ENCODE data around the gene PYGL.
"Not testable (repeated sequence)": the region's sequence is repeated elsewhere in the genome, so short reads cannot be mapped to it uniquely, and the experiment has no call there.

Gene PYGL

DNA sequence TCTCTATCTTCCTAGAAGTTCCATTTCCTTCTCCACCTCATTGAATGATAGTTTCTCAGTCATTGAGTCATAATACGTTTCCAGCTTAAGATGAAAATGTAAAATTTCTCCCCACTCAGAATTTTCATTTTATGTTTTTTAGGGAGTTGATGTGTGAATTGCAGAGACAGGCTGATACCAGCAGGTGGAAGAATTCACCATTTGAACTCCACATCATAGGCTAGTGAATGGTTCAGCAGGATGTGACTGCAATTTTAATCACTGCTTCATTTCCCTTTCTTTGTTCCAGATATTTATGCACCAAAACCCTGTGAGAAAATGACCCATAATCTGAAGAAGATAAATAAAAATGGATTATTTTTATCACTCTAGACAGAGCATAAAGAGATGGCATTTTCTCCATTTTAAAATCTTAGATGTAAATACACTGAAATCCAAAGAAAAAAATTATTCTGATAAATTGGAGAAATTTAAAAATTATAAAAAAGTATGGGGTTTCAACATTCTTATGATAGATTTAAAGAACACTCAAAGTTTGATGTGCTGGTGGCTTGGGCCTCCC is 10.6 kb upstream of the PYGL start:
- DNase-seq, result peak; percentile 18

DNA sequence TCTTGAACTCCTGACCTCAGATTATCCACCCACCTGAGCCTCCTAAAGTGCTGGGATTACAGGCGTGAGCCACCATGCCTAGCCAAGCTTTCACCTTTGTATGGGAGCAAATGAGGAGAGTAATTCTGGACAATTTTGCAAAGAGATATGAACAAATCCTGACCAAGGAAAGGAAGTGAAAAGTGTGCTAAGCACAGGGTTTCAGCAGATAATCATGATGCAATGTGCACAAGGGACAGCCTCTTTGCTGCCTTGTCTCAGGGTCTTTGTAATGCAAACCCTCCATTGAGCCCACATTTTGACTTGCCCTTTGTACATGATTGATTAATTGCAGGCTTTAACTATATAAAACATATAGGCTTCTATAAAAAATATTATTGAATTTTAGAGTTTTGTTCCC is 9.2 kb upstream of the PYGL start:
- DNase-seq, result no peak

DNA sequence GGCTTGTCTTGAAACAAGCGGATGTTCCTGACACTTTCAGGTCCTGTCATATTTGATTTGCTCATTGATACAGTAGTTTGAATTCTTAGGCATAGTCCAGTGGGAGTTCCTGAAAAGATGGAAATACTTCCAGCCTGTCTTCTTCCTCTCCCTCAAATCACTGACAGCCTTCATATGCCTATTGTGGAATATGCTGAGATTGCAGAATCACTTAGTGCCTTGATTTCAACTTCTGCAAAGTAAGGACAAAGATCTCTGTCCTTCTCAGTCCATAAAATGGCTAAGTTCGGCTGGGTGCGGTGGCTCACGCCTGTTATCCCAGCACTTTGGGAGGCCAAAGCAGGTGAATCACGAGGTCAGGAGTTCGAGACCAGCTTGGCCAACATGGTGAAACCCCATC is 6.7 kb upstream of the PYGL start:
- no peak for DNase-seq

DNA sequence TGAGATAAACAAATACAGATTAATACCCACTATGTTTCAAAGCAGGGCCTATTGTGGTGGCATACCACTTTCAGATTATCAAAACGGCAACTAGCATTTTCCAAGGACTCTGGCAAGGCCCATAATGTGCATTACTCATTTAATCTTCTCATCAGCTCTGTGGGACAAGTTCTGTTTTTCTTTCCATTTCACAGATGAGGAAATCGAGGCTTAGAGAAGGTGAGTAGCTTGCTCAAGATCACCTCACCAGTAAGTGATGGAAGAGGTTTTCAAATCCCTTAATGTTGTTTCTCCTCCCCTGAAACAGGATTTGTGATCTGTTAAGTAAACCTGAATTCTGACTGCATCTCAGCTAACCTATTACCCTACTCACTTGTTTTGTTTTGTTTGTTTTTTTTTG is 3.9 kb upstream of the PYGL start:
- no peak for DNase-seq

DNA sequence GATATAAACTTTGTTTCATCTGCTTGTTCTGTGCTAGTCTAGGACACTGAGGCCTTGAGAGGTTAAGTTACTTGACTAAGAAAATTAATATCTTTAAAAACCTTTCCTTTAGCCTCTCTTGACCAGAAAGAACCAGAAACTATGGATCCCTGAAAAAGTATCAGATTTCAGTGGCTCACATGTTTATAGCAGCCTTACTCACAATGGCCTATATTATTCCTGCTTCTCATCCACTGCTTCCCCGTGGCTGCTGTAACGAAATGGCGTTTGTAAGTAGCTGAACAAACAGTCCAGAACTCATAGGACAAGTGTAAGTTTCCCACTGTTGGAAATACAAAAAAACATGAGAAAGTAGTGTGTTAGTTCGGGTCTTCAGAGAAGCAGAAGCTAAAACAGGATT is 3.2 kb upstream of the PYGL start:
- DNase-seq, result no peak

DNA sequence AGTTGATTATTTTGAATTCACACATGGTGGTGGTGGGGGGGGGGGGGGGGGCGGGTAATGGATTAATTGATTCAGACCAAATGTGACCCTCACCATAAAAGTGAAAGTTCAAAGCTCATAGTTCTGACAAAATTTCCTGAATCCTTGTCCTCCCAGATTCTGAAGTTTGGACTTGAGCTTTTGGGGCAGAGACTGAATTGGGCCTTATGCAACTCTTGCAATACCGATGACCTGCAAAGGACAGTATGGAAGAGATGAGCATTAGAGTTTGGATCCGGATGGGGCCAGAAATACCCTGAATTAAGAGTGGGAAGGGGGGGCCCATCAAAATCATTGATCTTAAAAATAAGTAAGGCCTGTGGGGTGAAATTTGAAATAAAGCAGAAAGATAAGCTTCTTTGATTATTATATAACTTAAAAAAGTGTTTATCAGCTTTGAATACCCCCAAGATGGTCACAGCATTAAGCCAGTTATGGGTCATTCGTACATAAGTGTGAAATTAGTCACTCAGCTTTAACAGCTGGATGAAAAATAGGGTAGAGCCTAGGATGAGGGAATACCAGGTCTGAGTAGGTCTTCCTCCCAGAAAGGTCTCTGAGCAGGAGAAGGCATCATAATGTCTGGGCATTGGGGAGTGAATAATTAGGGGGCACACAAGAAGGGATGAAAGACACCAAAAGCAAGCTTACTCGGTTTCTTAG is 2.1 kb upstream of the PYGL start:
- no peak for DNase-seq

DNA sequence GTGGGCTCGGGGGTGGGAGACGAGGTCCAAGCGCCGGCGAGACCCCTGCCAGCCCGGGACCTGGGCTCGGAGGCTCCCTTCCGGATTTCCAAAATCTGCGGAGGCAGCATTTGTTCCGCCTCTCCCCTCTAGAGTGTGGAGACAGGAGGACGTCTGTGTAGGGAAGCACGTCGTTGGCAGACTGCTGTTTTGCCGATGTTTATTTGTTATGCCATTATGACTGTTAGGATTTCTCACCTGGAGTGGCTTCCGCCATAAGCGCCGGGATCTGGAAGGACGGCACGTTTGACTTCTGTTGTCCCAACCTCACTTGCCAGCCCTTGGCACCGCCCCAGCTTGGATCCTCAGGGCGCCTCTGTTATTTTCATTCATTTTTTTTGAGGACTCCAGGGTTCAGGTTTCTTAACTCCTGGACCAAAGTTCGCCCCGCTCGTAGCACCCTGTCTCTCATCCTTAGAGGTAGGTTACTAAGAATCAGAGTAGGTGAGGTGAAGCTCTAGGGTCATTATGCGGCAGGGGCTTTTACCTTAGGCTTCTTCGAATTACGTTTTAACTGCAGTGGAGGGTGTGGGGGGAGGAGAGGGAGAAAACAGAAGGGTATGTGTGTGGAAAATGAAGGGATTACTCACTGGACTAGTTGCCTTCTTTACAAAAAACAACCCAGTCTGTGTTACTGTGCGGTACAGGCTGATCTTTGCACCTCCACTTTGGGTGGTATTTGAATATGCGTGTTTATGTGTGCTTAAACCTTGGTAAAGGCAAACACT is 547 bp upstream of the PYGL start:
- peak; percentile 54 for DNase-seq

DNA sequence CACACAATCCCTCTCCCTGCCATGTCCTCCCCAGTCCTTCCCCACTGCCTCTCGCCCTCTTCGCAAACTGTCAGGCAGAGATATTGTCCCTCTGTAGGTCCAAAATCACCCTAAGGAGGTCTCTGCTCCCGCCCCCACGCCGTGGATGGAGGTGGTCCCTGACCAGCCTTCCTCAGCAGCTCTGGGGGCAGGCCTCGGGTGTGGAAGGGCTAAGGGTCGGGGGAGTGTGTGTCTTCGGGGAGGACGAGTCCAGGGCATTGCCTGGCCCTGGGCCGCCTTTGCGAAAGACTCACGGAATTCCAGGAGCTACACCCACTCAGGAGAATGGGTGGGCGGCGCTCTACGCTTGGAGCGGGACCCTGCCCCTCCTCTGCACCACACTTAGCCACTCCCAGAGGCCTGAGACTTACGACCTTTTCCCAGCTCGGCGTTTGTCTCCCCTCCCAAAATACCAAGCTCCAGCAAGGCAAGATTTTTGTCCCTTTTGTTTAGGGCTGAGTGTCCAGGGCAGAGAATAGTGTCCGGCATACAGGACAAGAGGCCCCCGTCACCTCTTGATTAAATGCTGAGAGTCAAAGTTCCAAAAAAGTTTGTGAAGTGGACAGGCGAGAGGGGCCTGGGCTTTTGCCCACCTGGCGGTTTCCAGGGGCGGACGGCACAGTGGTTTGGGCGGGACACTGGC is 881 bp downstream of the PYGL start:
- DNase-seq, result no peak

DNA sequence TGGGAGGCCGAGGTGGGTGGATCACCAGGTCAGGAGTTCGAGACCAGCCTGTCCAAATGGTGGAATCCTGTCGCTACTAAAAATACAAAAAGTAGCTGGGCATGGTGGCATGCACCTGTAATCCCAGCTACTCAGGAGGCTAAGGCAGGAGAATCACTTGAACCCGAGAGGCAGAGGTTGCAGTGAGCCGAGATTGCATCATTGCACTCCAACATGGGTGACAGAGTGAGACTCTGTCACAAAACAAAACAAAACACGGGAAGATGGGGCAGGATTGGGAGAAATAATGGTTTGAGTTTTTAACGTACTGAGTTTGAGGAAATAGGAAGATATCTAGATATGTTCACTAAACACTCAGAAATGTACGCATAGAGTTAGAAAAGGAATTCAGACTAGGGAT is 2.6 kb downstream of the PYGL start:
- DNase-seq, result not testable (repeated sequence)

DNA sequence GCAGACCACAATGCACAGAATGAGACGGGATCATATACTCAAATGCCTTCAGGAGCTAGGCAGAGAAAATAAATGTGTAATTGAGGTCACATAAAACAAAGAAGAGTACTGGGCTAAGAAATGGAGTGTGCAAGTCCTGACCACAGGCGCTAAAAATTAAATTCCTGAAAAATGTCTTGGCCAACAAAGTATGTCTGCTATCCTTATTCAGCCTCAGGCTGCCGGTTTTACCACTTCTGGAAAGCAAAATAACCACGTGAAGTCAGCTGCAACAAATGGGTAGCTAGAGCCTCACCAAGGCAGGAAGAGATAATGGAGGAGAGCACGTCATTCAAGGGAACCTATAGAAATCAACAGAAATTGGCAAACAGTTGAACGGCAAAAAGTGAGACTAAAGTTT is 3.1 kb downstream of the PYGL start:
- DNase-seq, result no peak

DNA sequence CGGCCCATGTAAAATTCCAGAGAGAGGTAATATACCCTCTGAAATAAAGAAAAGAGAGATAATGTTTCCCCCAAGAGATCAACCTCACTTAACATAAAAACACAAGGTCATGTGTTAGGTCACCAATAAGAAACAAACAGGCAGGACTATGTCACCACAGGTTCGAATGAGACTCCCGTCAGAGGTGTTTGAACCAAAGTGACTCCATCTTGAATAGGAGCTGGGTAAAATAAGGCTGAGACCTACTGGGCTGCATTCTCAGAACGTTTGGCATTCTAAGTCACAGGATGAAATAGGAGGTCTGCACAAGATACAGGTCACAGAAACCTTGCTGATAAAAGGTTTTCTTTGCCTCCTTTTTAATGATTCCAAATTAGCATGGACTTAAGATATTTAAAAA is 6.5 kb downstream of the PYGL start:
- DNase-seq, result no peak

DNA sequence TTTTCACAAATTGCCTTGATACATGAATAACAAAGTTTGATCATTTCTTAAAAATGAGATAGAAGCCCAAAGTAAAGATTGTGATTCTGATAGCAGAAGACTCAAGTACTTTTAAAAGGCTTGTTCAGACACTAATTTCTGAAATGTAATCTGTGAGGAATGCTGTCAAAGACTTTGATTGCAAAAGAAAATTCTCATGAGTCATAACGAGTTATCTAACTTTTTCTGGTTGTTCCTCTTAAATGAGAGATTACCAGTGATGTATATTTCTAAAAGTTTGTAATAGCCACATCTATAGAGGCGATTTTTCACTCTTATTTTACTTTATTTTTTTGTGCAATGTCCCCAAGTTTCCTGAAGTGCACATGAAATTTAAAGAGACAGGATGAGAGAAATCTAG is 7.0 kb downstream of the PYGL start:
- no peak for DNase-seq

DNA sequence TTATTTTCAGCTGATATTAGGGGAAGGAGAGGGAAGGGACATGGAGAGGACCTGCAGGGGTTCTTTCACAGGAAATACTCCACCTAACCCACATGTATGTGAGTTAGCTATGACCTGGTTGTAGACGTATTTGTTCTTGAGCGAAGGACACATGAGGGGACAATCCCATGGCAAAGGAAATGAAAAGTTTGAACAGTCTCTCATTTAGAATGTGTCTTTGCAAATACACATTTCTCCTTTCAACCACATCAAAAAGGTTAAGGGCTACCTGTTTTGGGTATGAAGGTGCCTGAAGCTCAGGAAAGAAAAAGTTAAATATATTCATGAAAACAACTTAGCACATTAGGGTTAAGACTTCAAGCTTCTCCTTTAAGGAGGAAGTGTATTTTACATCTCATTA is 7.4 kb downstream of the PYGL start:
- no peak for DNase-seq

DNA sequence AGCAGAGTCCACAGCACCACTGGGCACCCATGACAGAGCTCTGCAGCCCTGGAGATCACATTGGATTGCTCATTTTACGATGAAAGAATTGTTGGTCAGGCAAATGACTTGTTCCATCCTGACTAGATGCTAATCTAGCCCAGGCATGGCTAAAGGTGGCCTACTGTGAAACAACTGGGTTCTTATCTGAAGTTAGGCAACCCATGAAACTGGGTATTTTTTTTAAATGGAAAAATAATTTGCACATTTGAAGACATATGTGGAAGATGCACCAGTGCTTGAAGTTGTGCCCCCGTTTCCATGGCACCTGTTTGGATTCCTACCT is 8.3 kb downstream of the PYGL start:
- DNase-seq, result no peak

DNA sequence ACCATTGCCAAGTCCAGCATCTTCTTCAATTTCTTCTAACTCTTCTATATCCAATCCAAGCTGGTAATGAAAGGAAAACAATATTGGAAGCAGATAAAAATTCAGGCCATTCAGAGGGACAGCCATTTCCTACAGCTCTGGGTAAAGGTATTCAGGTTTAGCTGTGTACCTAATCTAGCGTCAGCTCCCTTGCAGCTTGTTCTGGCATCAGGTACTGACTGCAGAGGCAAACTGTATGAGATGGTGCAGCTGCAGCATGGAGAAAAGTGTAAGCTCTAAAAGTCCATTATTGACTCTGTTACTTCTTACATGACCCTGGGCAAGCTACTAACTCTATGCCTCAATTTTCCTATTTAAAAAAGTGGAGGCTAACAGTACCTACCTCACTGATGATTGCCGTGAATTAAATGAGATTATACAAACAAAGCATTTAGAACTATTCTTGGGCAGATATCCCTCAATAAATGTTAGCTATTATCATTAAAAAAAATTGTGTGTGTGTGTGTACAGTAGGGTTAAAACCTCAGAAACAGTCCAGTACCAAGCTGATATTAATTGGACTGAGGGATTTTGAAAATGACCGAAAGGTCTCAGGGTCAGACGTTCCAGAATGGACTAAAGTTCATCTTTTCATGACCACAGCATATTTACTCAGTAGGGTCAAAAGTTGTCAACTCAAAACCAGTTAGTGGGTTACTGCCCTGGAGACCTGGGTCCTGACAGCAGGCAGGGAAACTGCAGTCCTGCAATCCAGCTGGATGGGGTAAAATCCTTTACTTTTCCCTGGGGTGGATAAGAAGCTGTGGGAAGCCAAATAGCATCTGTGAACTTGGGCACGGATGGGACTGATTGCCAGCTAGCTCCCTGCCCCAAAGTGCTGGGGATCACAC is 8.9 kb downstream of the PYGL start:
- no peak for DNase-seq

DNA sequence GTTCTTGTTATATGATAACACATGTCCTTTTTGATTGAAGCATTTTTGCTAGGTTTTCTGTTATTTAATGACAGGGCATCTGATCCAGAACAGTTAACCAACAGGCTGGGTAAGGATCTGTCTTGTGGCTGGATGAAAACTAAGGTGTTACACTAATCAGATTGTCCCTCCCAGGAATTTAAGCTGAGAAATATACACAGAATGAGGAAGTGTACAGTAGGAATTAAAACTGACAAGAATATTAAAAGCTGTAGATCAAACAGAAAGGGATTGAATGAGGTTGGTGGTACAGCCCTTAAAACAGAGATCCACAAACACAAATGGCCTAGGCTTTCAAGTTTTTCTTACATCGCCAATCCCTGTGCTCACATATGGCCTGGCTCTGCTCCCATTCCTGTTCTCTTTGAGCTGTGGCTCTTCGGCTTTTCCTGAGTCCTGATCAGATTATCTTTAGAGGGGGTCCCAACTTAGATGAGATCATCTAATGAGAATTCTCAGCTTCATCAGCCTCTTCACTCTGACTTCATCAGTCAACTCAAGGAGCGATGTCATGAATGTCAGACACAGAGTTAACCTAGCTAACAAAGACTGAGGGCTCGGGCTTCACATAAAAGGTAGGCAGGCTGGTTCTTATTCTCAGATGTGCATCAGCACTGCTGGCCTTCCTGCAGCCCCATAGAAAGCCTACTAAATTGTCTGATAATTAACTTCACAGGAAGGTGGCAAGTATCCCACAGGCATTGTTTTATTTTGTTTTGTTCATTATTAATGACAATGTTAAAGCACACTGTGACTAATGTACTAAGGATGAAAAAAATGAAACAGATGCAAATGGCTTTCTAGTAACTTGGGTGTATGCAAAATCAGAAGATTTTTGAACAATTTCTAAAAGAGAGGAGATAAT is 11.4 kb downstream of the PYGL start:
- no peak for DNase-seq

DNA sequence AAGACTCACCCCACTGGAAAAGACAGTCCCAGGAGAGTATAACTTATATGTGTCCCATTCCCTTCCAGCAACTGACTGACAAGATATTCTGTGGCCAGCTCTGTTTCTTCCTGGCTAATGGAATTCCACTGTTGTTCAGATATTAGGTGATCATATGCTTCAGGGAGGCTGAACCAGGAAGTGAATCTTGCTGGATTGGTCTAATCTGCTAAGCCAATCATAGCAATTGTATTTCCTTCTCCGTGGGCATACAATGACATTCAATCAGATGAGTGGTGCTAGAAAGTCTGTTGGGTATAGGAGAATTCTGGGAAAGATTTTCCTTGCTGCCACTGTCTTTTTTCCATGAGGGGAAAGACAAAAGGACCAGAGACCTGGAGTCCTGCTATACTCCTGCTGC is 12.1 kb downstream of the PYGL start:
- no peak for DNase-seq

DNA sequence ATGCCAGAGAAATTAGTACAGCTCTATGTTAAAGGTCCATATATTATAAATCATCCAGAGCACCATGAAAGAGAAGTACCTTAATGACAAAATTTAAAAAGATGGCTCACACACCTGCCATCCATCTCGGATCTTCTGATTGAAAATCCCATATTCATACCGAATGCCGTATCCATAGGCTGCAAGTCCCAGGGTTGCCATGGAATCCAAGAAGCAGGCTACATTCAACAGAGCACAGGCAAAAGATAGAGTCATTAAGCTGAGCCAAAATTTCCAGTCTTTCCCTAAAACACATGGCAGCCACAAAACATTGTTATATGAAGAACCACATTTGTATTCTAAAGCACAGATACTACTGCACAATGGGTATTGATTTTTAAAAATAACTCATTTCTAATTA is 12.7 kb downstream of the PYGL start:
- DNase-seq, result no peak

DNA sequence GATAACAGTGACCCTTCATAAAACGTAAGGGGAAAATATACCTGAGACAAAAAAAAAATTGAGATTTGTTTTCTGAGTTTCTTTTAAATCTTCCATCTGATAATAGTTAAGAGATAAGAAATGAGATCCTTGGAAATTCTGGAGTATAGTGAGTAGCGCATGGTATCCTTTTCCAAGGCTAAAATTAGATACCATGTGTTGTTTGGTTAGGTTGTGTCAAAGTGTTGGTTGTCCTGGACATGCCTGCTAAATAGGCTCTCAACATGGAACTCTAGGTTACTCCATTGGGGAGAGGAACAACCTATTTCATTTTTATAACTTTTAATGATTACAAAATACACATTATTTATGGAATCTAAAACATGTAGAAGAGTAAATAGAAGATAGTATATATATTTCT is 14.8 kb downstream of the PYGL start:
- DNase-seq, result no peak

DNA sequence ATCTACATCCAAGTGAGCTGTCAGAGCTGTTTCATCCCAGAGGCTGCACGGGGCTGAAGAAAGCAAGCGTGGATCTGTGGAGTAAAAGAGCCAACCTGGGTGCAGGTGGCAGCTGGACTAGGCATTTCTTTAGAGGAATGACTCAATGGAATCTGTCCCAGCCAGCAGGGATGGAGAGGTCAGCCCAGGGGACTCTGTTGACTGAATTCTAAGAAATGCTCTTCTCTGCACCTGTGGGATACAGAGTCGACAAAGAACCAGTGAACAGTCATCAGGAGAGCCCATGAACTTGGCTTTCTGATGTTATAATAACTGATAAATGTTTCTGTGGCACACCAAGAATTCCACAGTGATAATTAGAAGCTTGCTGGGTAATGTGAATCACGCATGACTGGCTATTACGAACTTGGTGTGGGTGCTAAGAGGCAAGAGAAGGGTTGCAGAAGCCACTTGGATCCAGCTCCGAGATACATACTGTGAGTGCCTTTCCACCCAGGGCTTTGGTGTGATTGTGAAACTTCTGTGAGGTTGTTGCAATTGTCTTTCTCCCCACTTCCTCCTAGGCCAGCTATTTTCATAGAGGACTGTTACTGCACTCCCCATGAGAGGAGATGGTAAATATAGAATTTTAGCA is 16.2 kb downstream of the PYGL start:
- no peak for DNase-seq

DNA sequence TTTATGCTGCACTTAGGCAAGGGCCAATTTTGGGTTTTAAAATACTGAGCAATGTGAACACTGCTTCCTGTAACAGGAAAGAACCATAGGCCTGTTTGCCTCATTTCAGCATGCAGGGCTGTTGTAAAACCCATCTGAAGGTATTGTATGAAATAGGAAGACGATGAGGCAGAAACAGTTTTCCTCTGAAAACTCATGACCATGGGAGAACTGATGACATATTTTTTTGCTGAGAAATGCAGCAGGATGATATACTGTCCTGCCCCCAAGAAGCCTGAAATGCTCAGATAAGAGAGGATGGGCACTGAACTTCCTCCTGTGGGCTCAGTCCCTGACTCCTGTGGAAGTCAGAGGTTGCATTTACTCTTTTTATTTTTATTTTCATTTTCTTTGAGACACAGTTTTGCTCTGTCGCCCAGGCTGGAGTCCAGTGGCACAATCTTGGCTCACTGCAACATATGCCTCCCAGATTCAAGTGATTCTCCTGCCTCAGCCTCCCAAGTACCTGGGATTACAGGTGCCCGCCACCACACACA is 17.4 kb downstream of the PYGL start:
- DNase-seq, result no peak

All from NCI-H526 treated with DMSO at 0.1 percent for 48 hours (cell line).